Upper lobe of left lung (tissue), 4 donors: ENCODE results near the gene LRP11.

Experiments
- CTCF ChIP-seq, 6 experiments: fragments of 450-650 bp in 4 of 6; fragments of 200-600 bp in 2 of 6; sonication (generic) in 2 of 6; IDR thresholded peaks; one replicate each; pipeline ENCODE4 v1.5.1; 2016 to 2019; ENCODE audit warnings: antibody characterized with exemption in 6 of 6
- EP300 ChIP-seq, 4 donors: sonication (generic); formaldehyde crosslinking; IDR thresholded peaks; one replicate each; pipeline ENCODE4 v1.5.1; 2017; ENCODE audit warnings: antibody characterized with exemption in 4 of 4, control low read depth in 2 of 4
- POLR2AphosphoS5 ChIP-seq, 2 donors: sonication (generic); formaldehyde crosslinking; IDR thresholded peaks; one replicate each; pipeline ENCODE4 v1.5.1; 2017; ENCODE audit warnings: antibody characterized with exemption in 2 of 2

GRCh38 chr6:149842331-149842730, 21.8 kb downstream of the LRP11 start:
- TF ChIP-seq CTCF (IDR thresholded peaks at IDR 0.05) (no peak), EP300 (IDR thresholded peaks at IDR 0.05) (no peak), POLR2AphosphoS5 (IDR thresholded peaks at IDR 0.05) (no peak)
